Small intestine (tissue), 4 donors: ENCODE data around the gene WDR54. TPM values are rescaled to one million over a fixed set of nuclear protein-coding genes. Genes with fewer than 3 reads are reported as not detected.

Experiments used
- polyA plus RNA-seq, 4 donors: library from polyadenylated mRNA; stranded (reverse) in 3 of 4; unstranded in 1 of 4; fragments of 200-250 nt in 3 of 4; fragments of 120-200 nt in 1 of 4; gene quantifications; one replicate each; pipeline versions ENCODE4 v1.2.1 to v1.2.3, GENCODE V29; 2013
- donor health status: healthy with polysubstance abuse.
- donor health status: Bipolar disorder and iron deficiency.
- donor health status: healthy.

The WDR54 gene
- polyA plus RNA-seq, 4 donors = 1.6 to 11.2 (median 6.2) TPM

Other genes starting within 250 kb of the WDR54 start
- 10 to 100 TPM; 41.3 to 75.5 (median 47.0) TPM for gene MOB1A, start 242.9 kb upstream of the WDR54 start, polyA plus RNA-seq
- 100 to 1,000 TPM in 1 of 4 donors, 10 to 100 TPM in 1, 1 to 10 TPM in 2; 8.1 to 114 (median 11.0) TPM for gene MTHFD2, start 223.1 kb upstream of the WDR54 start, polyA plus RNA-seq
- 1 to 10 TPM in 1 of 4 donors, under 1 TPM in 2, not detected in 1; 0.43 to 2.0 (median 0.59) TPM for gene SLC4A5, start 78.3 kb upstream of the WDR54 start, polyA plus RNA-seq
- gene DCTN1, start 41.4 kb upstream of the WDR54 start, polyA plus RNA-seq = 10 to 100 TPM; 72.7 to 92.8 (median 77.9) TPM
- 1 to 10 TPM in 2 of 4 donors, under 1 TPM in 2; 0.22 to 2.5 (median 1.1) TPM for gene C2orf81, start 111 bp upstream of the WDR54 start, polyA plus RNA-seq
- 10 to 100 TPM; 51.1 to 94.1 (median 69.7) TPM for gene RTKN, start 20.2 kb downstream of the WDR54 start, polyA plus RNA-seq
- 10 to 100 TPM; 28.7 to 43.8 (median 35.8) TPM for gene INO80B, start 33.4 kb downstream of the WDR54 start, polyA plus RNA-seq
- 10 to 100 TPM; 55.1 to 82.7 (median 66.4) TPM for gene WBP1, start 36.7 kb downstream of the WDR54 start, polyA plus RNA-seq
- gene MOGS, start 43.7 kb downstream of the WDR54 start, polyA plus RNA-seq = 10 to 100 TPM; 38.4 to 66.1 (median 62.5) TPM
- 10 to 100 TPM; 46.7 to 75.1 (median 54.3) TPM for gene MRPL53, start 51.0 kb downstream of the WDR54 start, polyA plus RNA-seq
- gene CCDC142, start 61.3 kb downstream of the WDR54 start, polyA plus RNA-seq = 10 to 100 TPM in 2 of 4 donors, 1 to 10 TPM in 2; 4.1 to 21.0 (median 8.4) TPM
- 10 to 100 TPM; 20.1 to 51.0 (median 27.1) TPM for gene TTC31, start 61.4 kb downstream of the WDR54 start, polyA plus RNA-seq
- gene LBX2, start 77.9 kb downstream of the WDR54 start, polyA plus RNA-seq = 10 to 100 TPM in 1 of 4 donors, 1 to 10 TPM in 3; 2.3 to 37.5 (median 5.3) TPM
- gene PCGF1, start 86.0 kb downstream of the WDR54 start, polyA plus RNA-seq = 10 to 100 TPM; 13.2 to 23.5 (median 18.8) TPM
- 1 to 10 TPM in 2 of 4 donors, not detected in 2; 1.5 to 5.4 TPM for gene TLX2, start 92.7 kb downstream of the WDR54 start, polyA plus RNA-seq
- 100 to 1,000 TPM in 1 of 4 donors, 10 to 100 TPM in 3; 15.8 to 106 (median 39.6) TPM for gene DQX1, start 104.5 kb downstream of the WDR54 start, polyA plus RNA-seq
- gene AUP1, start 108.0 kb downstream of the WDR54 start, polyA plus RNA-seq = 100 to 1,000 TPM; 136 to 237 (median 190) TPM
- gene HTRA2, start 108.2 kb downstream of the WDR54 start, polyA plus RNA-seq = 10 to 100 TPM; 20.4 to 42.3 (median 28.1) TPM
- gene LOXL3, start 132.2 kb downstream of the WDR54 start, polyA plus RNA-seq = 1 to 10 TPM in 2 of 4 donors, under 1 TPM in 2; 0.22 to 2.9 (median 1.3) TPM
- gene DOK1, start 133.0 kb downstream of the WDR54 start, polyA plus RNA-seq = 10 to 100 TPM in 2 of 4 donors, 1 to 10 TPM in 2; 5.5 to 17.7 (median 12.5) TPM
- gene M1AP, start 226.6 kb downstream of the WDR54 start, polyA plus RNA-seq = under 1 TPM in 2 of 4 donors, not detected in 2; 0.12 to 0.13 TPM
- 1 to 10 TPM in 2 of 4 donors, under 1 TPM in 1, not detected in 1; 0.27 to 2.4 (median 1.0) TPM for gene SEMA4F, start 232.5 kb downstream of the WDR54 start, polyA plus RNA-seq